ENCODE results near the gene LRRC49. TPM values are rescaled to one million over a fixed set of nuclear protein-coding genes. Genes with fewer than 3 reads are reported as not detected.

The LRRC49 gene
- total RNA-seq, 6 donors from 2014 or later = 3.0 to 26.7 (median 9.2) TPM

DNA sequence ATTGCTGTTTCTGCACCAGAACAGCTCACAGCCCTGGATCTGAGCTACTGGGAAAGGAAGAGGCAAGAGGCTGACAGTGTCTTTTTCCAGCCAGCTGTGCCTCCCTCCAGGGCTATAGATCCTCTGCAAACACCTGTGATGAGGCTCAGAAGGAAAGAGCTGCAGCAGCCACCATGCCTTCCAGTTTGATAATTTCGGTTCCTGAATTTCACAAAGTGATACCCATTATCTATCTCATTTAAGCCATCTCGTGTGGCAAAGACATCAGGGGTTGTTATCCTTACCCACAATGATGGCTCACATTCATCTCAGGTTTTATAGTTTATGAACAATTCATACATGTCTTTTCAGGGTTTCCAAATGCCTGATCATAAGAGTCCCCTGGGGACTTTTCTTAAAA is 36.9 kb upstream of the LRRC49 start:
- no peaks in the 10 kb centered on the region for H3K36me3 ChIP-seq
- H3K27ac ChIP-seq = peak overlapping the region in 3 of 4 donors; percentile 10 to 78 (median 63)
- no peak for TF ChIP-seq POLR2AphosphoS5 (IDR thresholded peaks at IDR 0.05)
- TF ChIP-seq, protein P1, sequence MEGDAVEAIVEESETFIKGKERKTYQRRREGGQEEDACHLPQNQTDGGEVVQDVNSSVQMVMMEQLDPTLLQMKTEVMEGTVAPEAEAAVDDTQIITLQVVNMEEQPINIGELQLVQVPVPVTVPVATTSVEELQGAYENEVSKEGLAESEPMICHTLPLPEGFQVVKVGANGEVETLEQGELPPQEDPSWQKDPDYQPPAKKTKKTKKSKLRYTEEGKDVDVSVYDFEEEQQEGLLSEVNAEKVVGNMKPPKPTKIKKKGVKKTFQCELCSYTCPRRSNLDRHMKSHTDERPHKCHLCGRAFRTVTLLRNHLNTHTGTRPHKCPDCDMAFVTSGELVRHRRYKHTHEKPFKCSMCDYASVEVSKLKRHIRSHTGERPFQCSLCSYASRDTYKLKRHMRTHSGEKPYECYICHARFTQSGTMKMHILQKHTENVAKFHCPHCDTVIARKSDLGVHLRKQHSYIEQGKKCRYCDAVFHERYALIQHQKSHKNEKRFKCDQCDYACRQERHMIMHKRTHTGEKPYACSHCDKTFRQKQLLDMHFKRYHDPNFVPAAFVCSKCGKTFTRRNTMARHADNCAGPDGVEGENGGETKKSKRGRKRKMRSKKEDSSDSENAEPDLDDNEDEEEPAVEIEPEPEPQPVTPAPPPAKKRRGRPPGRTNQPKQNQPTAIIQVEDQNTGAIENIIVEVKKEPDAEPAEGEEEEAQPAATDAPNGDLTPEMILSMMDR (IDR thresholded peaks at IDR 0.05) = no peak
- no peak for TF ChIP-seq POLR2A (IDR thresholded peaks at IDR 0.05)
- no peak for TF ChIP-seq EP300 (IDR thresholded peaks at IDR 0.05)
- H3K4me1 ChIP-seq = peaks cover 9 to 31% (median 16%) of the 10 kb centered on the region in 4 donors
- 85 to 97% methylated on average over 2 of the region's 2 CpGs for WGBS, 2 donors
- no peak overlapping the region for H3K4me3 ChIP-seq
- peaks cover 0 to 13% (median 9%) of the 10 kb centered on the region in 4 donors for H3K27me3 ChIP-seq
- ATAC-seq (ENCODE audit: low FRiP score in 2 of 2) (no peak), DNase-seq (no peak)
- H3K9me3 ChIP-seq = no peaks in the 10 kb centered on the region

DNA sequence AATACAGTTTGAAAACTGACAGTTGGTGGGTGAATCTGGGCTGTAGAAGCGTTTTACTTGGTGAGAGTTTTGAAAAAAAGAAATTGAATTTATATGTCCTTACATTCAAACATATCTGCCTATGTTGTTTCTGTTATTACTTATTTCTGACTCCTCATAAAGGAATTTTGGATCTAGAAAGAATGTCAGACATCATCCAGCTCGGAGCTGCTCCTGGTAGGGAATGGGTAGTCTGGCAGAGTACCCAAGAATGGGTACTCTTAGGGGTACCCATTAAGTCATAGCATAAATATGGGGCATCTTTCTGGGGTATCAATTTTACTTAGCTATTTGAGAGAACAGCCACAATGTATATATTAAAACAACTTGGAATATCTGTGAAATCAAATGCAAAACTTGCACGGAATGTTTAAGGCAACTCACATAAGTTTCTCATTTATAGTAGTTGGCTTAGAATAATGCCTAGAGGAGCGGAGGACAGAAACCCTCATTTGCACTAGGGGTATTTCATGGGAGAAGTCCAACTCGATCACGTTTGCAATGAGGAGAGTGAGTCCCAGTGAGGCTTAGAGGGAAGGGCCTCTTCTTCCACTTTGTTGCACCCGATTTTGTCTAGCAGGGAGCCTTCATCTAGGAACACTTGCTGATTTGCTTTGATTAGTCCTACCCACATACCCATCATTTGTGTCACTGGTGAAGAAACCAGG is 36.3 kb upstream of the LRRC49 start:
- WGBS, 2 donors = 65 to 73% methylated on average over 7 of the region's 7 CpGs
- H3K27me3 ChIP-seq = peaks cover 0 to 13% (median 9%) of the 10 kb centered on the region in 4 donors

DNA sequence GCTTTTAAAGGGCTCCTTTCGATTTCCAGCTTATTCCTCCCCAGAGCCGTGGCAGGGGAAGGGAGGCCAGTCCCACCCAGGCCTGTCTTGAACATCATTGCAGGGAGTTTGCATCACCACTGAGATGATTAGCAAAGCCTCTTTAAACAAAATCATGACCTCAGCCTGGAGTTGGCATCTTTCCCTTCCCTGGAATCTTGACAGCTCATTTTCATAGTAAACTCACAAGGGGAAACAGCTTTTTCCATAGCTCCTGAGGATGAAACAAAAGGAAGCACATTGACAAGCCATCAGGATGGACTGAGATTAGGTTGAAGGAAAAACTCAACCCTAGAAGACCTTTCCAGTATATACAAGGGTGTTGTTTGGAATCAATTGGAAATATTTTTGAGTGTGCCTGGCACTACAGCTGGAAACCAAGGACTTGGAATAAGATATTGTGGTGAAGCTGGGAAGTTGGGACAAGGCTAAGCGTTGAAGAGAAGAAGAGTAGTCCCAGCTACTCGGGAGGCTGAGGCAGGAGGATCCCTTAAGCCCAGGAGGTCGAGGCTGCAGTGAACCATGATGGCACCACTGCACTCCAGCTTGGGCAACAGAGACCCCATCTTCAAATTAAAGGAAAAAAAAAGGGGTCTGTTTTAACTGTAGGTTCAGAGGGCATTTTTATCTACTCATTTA is 35.6 kb upstream of the LRRC49 start:
- Histone ChIP-seq H3K4me1 (peaks cover 9 to 31% (median 16%) of the 10 kb centered on the region in 4 donors), H3K36me3 (no peaks in the 10 kb centered on the region), H3K27ac (peak overlapping the region; percentile 65 to 78 (median 72)), H3K9me3 (no peaks in the 10 kb centered on the region), H3K4me3 (no peak overlapping the region), H3K27me3 (peaks cover 0 to 13% (median 9%) of the 10 kb centered on the region in 4 donors)
- DNase-seq (peak in 1 of 2 donors; percentile 46), ATAC-seq (ENCODE audit: low FRiP score in 2 of 2) (peak; percentile 83 to 85)
- WGBS, 2 donors = 57 to 64% methylated on average over 5 of the region's 5 CpGs
- no peak for TF ChIP-seq POLR2A (IDR thresholded peaks at IDR 0.05)
- TF ChIP-seq, protein P1 (IDR thresholded peaks at IDR 0.05) = no peak
- TF ChIP-seq EP300 (IDR thresholded peaks at IDR 0.05) = peak in 3 of 4 donors; percentile 32 to 76 (median 75)
- peak; percentile 77 to 78 for TF ChIP-seq POLR2AphosphoS5 (IDR thresholded peaks at IDR 0.05)

More for the DNA sequence above, 36.3 kb upstream of the LRRC49 start:
- Histone ChIP-seq H3K4me1 (peaks cover 9 to 31% (median 16%) of the 10 kb centered on the region in 4 donors), H3K4me3 (no peak overlapping the region), H3K27ac (peak overlapping the region; percentile 63 to 78 (median 67)), H3K9me3 (no peaks in the 10 kb centered on the region), H3K36me3 (no peaks in the 10 kb centered on the region)
- TF ChIP-seq, protein P1 (IDR thresholded peaks at IDR 0.05) = no peak
- TF ChIP-seq POLR2A (IDR thresholded peaks at IDR 0.05) (peak in 1 of 4 donors; percentile 28), EP300 (IDR thresholded peaks at IDR 0.05) (no peak)
- DNase-seq = no peak
- ATAC-seq (ENCODE audit: low FRiP score in 2 of 2) = no peak

DNA sequence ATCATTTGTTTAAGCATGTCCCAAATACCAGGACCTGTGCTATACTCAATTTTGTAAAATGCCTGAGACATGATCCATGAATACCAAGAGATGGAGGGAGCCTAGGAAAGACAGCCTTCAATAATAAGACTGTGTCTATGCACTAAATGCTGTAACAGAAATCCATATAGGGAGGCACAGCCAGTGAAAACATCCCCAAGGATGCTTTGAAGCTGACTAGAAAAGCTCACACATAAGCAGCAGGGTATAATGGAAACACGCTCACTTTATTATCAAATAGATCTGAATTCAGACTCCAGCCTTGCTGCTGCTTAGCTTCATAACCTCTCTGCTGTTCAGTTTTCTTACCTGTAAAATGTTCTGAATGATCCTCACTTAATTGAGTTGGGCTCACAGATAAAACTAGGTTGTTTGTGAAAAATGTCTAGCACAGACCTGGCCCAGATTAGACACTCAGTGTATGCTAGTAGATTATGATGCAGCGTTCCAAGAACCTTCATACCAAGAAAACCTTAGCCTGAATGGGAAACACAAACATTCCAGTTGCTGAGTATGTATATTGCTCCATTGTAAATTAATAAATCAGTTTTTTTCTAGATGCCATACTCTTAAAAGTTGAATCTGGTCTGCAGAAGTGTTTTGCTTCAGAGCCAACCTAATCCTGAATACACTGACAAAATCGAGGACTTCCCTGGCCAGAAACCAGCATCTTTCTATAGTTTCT is 34.9 kb upstream of the LRRC49 start:
- no peaks in the 10 kb centered on the region for H3K9me3 ChIP-seq
- H3K4me3 ChIP-seq = no peak overlapping the region
- H3K27ac ChIP-seq = peak overlapping the region; percentile 48 to 73 (median 64)
- H3K4me1 ChIP-seq = peaks cover 4 to 31% (median 15%) of the 10 kb centered on the region in 4 donors
- no peak for DNase-seq
- ATAC-seq (ENCODE audit: low FRiP score in 2 of 2) = no peak
- H3K27me3 ChIP-seq = peaks cover 0 to 13% (median 9%) of the 10 kb centered on the region in 4 donors
- 79 to 84% methylated on average over 3 of the region's 3 CpGs for WGBS, 2 donors
- no peaks in the 10 kb centered on the region for H3K36me3 ChIP-seq
- TF ChIP-seq POLR2AphosphoS5 (IDR thresholded peaks at IDR 0.05) = no peak
- TF ChIP-seq EP300 (IDR thresholded peaks at IDR 0.05) = no peak
- TF ChIP-seq, protein P1 (IDR thresholded peaks at IDR 0.05) = no peak
- TF ChIP-seq POLR2A (IDR thresholded peaks at IDR 0.05) = no peak

Measured in upper lobe of left lung (tissue), 6 donors.